H1 (cell line): ENCODE data around the gene ANKRD65. TPM values are rescaled to one million over a fixed set of nuclear protein-coding genes. Genes with fewer than 3 reads are reported as not detected.

ENCODE experiments used
- CREB1 ChIP-seq: IDR thresholded peaks from 2 replicates; pipeline ENCODE4 v1.6.1; 2012; ENCODE audit warnings: inconsistent platforms
- HDAC2 ChIP-seq, 2 experiments: fragments of 300-600 bp in 1 of 2; sonication (generic) in 1 of 2; IDR thresholded peaks; 2 replicates each; pipeline ENCODE4 v1.6.1; 2011 to 2012; ENCODE audit warnings: low read depth in 2 of 2, low read length in 2 of 2, mild to moderate bottlenecking in 2 of 2, moderate library complexity in 2 of 2, borderline replicate concordance in 1 of 2, inconsistent platforms in 1 of 2
- PHF8 ChIP-seq: fragments of 200-600 bp; sonication (generic); conservative IDR thresholded peaks from 2 replicates; pipeline ENCODE4 v1.7.1; 2012; ENCODE audit warnings: low read depth, mild to moderate bottlenecking, inconsistent platforms, low read length, moderate library complexity
- RNF2 ChIP-seq: fragments of 200-900, 300-1000 bp; sonication (generic); IDR thresholded peaks from 2 replicates; pipeline ENCODE4 v1.7.1; 2016; ENCODE audit warnings: borderline replicate concordance, low read depth, mild to moderate bottlenecking, antibody characterized with exemption, low read length; ENCODE audit not compliant: poor library complexity, severe bottlenecking; ENCODE audit errors: missing control alignments
- TAF7 ChIP-seq: optimal IDR thresholded peaks from 2 replicates; pipeline ENCODE3; 2011; ENCODE audit warnings: low read depth, mild to moderate bottlenecking, inconsistent platforms, low read length, moderate library complexity, borderline replicate concordance
- polyA plus RNA-seq, 7 experiments: library from polyadenylated mRNA; depleted of rRNA in 3 of 7; stranded (reverse) in 5 of 7; unstranded in 2 of 7; fragments of >200 nt in 5 of 7; fragments of 200-250 nt in 2 of 7; gene quantifications; 1 replicate in 5 of 7; 2 replicates in 1 of 7; 4 replicates in 1 of 7; pipeline versions ENCODE4 v1.2.1 to v1.2.3, GENCODE V29; 2011 to 2013; ENCODE audit warnings: missing spikeins in 2 of 7, mixed read lengths in 2 of 7
- total RNA-seq: library from RNA; stranded (reverse); fragmentation: NEBNext Ultra II Directional; extraction: Animal tissue kit (Norgen Biotek cat#: 25700); gene quantifications from 2 replicates; pipeline ENCODE4 v1.2.1, GENCODE V29; 2021
- TF ChIP-seq, protein P1 (sequence below): IDR thresholded peaks from 2 replicates; pipeline ENCODE4 v1.6.1; 2011; ENCODE audit warnings: low read length, improper control_type of control experiment
- TF ChIP-seq, protein P2 (sequence below): IDR thresholded peaks from 2 replicates; pipeline ENCODE4 v1.6.1; 2012; ENCODE audit warnings: inconsistent platforms
- TF ChIP-seq, protein P3 (sequence below): IDR thresholded peaks from 2 replicates; pipeline ENCODE4 v1.6.1; 2012; ENCODE audit warnings: low read length, inconsistent platforms

Gene ANKRD65
- total and polyA plus RNA-seq, 2 of the 8 experiments (the other 6 are each of a cell fraction or from before 2014, with no cell fraction given): 1.8 to 2.0 TPM

DNA sequence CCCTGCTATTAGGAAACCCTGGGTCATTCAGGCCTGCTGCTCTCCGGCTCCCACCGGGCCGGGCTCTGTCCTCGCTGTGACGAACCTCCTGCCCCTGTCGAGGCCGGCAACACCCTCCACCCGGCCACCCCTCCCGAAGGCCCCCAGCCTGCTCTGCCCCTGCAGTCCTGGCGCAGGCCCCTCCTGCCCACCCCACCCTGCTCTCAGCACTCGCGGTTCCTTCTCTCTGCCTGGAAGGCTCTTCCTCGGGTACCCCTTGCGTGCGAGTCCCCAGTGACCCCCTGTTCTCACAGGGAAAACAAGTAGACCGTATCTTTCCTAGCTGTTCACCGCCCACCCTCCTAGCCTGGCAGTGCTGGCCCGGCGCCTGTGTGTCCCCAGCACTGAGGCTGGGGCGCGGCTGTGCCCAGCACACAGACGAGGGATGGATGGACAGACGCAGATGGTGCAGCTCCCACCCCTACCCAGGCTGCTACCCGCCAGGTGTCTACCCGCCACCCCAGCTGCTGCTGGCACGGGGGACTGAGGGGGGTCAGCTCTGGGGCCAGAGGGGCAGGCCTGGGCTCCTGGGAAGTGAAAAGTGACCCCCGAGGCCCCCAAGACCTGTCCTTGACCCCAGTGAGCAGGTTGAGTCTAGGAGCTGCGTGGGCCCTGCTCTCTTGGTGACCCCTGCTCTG is 11.3 kb upstream of the ANKRD65 start (continued):
- no peak for TF ChIP-seq HDAC2 (IDR thresholded peaks at IDR 0.05; ENCODE audit: borderline replicate concordance in 1 of 2, low read depth in 2 of 2, low read length in 2 of 2)
- no peak for TF ChIP-seq CREB1
- TF ChIP-seq, protein P1, sequence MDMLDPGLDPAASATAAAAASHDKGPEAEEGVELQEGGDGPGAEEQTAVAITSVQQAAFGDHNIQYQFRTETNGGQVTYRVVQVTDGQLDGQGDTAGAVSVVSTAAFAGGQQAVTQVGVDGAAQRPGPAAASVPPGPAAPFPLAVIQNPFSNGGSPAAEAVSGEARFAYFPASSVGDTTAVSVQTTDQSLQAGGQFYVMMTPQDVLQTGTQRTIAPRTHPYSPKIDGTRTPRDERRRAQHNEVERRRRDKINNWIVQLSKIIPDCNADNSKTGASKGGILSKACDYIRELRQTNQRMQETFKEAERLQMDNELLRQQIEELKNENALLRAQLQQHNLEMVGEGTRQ: no peak
- no peak for TF ChIP-seq RNF2
- TF ChIP-seq, protein P2, sequence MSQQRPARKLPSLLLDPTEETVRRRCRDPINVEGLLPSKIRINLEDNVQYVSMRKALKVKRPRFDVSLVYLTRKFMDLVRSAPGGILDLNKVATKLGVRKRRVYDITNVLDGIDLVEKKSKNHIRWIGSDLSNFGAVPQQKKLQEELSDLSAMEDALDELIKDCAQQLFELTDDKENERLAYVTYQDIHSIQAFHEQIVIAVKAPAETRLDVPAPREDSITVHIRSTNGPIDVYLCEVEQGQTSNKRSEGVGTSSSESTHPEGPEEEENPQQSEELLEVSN: no peak
- no peak for TF ChIP-seq TAF7
- TF ChIP-seq, protein P3, sequence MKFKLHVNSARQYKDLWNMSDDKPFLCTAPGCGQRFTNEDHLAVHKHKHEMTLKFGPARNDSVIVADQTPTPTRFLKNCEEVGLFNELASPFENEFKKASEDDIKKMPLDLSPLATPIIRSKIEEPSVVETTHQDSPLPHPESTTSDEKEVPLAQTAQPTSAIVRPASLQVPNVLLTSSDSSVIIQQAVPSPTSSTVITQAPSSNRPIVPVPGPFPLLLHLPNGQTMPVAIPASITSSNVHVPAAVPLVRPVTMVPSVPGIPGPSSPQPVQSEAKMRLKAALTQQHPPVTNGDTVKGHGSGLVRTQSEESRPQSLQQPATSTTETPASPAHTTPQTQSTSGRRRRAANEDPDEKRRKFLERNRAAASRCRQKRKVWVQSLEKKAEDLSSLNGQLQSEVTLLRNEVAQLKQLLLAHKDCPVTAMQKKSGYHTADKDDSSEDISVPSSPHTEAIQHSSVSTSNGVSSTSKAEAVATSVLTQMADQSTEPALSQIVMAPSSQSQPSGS: no peak
- no peak for TF ChIP-seq PHF8
